ENCODE measurements around the gene RRM1. TPM values are rescaled to one million over a fixed set of nuclear protein-coding genes. Genes with fewer than 3 reads are reported as not detected.
"Not testable (repeated sequence)": the region's sequence is repeated elsewhere in the genome, so short reads cannot be mapped to it uniquely, and the experiment has no call there.

Gene RRM1
- total RNA-seq, 4 donors from 2014 or later = 69.8 to 137 (median 86.6) TPM

DNA sequence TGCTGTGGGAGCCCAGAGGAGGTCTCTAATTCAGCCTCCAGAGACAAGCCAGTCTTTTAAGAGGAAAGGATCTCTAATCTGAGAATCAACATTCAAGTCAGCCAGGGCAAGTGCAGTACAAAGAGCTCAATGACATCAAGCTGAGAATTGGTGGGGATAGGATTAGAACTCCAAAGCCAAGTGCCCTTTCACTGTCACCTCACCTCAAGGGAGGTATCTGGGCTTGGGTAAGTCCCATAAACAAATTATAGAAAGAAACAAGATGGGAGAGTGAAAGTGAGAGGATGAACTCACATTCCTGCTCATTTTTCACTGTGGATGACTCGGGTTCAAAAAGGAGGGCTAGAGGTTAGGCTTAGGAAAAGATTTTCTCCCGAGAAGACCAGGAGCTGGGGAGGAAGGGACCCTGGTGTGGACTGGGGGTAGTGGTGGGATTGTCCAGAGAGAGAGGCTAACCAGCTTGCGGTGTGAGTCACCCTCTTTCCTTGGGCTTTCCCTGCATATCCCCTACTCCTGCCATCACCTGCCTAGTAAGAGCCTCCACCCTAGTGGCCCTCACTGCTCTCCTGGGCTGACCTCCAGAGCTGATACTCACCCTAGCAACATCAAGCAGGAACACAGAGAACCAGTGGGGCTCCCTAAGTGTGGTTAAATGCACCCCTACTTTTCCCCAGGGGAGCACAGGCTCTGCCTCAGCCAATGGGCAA, 70.4 kb downstream of the RRM1 start:
- H3K4me3 ChIP-seq (ENCODE audit: low read depth, poor library complexity, severe bottlenecking) = no peak overlapping the region
- 89 to 90% methylated on average over 3 of the region's 3 CpGs for WGBS, 2 donors
- DNase-seq (ENCODE audit: low spot score in 2 of 2) = no peak
- intact Hi-C loops (cut with DNase I; ENCODE audit: low total_unique reads) = no loop called here
- TF ChIP-seq, protein P1, sequence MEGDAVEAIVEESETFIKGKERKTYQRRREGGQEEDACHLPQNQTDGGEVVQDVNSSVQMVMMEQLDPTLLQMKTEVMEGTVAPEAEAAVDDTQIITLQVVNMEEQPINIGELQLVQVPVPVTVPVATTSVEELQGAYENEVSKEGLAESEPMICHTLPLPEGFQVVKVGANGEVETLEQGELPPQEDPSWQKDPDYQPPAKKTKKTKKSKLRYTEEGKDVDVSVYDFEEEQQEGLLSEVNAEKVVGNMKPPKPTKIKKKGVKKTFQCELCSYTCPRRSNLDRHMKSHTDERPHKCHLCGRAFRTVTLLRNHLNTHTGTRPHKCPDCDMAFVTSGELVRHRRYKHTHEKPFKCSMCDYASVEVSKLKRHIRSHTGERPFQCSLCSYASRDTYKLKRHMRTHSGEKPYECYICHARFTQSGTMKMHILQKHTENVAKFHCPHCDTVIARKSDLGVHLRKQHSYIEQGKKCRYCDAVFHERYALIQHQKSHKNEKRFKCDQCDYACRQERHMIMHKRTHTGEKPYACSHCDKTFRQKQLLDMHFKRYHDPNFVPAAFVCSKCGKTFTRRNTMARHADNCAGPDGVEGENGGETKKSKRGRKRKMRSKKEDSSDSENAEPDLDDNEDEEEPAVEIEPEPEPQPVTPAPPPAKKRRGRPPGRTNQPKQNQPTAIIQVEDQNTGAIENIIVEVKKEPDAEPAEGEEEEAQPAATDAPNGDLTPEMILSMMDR (IDR thresholded peaks at IDR 0.05) = no peak
- TF ChIP-seq POLR2A (IDR thresholded peaks at IDR 0.05) = no peak

DNA sequence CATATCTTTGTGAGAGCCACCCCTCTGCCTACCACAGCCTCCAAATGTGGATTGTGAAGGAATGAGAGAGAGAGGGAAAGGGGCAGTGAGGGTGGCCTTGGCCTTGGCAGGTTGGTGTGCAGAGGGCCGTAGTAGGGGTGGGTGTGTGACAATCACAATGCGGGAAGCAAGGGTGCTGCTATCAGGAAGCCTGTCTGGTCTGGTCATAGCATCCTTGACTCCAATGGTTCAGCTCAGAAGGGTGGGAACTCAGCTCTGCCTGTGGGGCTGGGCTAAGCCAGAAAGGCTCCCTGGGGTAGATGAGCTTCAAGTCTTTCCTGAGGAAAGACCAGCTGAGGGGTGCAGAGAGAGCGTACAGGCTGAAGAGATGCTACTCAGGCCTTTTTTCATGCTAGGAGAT, 72.7 kb downstream of the RRM1 start:
- no peak overlapping the region for H3K4me3 ChIP-seq (ENCODE audit: low read depth, poor library complexity, severe bottlenecking)
- no peak for DNase-seq (ENCODE audit: low spot score in 2 of 2)
- intact Hi-C loops (cut with DNase I; ENCODE audit: low total_unique reads) = no loop called here
- WGBS, 2 donors = 90 to 92% methylated on average over 3 of the region's 3 CpGs
- TF ChIP-seq POLR2A (IDR thresholded peaks at IDR 0.05) = no peak
- TF ChIP-seq, protein P1 (IDR thresholded peaks at IDR 0.05) = no peak

DNA sequence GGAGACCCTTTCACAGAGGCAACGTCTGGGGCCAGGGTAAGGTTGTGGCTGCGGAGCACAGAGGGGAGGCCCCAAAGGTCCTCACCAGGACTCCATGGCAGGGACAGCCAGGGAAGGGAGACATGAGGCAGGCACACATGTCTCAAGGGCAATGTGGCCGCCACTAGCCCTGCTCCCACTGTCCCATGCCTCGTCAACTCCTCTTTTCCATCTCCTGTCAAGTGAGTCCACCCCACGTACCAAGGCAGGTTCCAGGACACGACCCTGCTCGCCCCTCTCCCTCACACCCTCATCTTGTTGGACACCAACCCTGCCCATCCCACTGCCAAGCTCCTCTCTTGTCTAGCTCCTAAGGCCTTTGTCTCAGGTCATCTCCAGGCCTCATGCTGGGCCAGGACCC, 73.2 kb downstream of the RRM1 start:
- H3K4me3 ChIP-seq (ENCODE audit: low read depth, poor library complexity, severe bottlenecking) = no peak overlapping the region
- intact Hi-C loops (cut with DNase I; ENCODE audit: low total_unique reads) = no loop called here
- no peak for DNase-seq (ENCODE audit: low spot score in 2 of 2)
- no peak for TF ChIP-seq POLR2A (IDR thresholded peaks at IDR 0.05)
- TF ChIP-seq, protein P1 (IDR thresholded peaks at IDR 0.05) = no peak
- WGBS, 2 donors = 75 to 83% methylated on average over 7 of the region's 7 CpGs

GRCh38 chr11:4175620-4176350, 81.2 kb downstream of the RRM1 start:
- H3K4me3 ChIP-seq (ENCODE audit: low read depth, poor library complexity, severe bottlenecking); intact Hi-C loops (cut with DNase I; ENCODE audit: low total_unique reads); DNase-seq (ENCODE audit: low spot score in 2 of 2): not testable (repeated sequence)
- 83 to 84% methylated on average over 29 to 30 of the region's 33 CpGs for WGBS, 2 donors

DNA sequence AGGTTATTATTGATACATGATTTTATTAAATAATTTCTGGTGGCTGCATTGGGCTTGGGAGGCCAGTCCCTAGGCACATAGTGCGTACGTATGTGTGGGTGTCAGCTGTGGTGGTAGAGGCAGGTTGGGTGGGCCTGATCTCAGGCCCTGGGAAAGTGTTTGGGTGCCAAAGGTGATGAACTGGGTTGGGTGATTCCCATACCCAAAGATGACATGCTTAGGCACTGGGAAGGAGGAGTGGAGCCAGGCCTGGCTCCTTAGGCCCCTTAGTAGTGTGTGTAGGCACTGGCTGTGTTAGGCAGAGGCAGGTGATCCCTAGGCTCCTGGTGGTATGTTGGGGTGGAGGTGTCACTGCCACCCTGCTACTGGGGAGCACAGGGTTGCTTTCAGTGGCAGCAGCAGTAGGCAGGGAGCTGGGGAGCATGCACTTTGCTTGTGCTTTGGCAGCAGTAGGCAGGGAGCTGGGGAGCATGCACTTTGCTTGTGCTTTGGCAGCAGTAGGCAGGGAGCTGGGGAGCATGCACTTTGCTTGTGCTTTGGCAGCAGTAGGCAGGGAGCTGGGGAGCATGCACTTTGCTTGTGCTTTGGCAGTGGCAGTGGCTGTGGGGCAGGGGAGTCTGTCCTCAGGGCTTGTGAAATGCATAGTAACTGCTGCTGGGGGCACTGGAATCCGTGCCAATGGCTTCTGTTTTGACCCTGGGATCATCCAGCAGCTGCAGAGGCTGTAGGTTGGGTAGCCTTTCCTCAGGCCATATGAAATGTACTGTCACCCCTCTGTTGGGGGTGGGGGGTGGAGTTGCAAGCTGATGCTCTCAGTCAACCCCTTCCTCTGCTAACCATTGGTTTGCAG, 84.4 kb downstream of the RRM1 start:
- no peak for TF ChIP-seq POLR2A (IDR thresholded peaks at IDR 0.05)
- TF ChIP-seq, protein P1 (IDR thresholded peaks at IDR 0.05) = no peak
- intact Hi-C loops (cut with DNase I; ENCODE audit: low total_unique reads) = no loop called here
- H3K4me3 ChIP-seq (ENCODE audit: low read depth, poor library complexity, severe bottlenecking) = no peak overlapping the region
- WGBS, 2 donors = 64 to 94% methylated on average over 2 to 3 of the region's 3 CpGs
- no peak for DNase-seq (ENCODE audit: low spot score in 2 of 2)
